ENCODE measurements around the gene ABCF2. TPM values are rescaled to one million over a fixed set of nuclear protein-coding genes. Genes with fewer than 3 reads are reported as not detected.

The ABCF2 gene
- total RNA-seq, 1 donor from 2014 or later = 35.8 TPM

DNA sequence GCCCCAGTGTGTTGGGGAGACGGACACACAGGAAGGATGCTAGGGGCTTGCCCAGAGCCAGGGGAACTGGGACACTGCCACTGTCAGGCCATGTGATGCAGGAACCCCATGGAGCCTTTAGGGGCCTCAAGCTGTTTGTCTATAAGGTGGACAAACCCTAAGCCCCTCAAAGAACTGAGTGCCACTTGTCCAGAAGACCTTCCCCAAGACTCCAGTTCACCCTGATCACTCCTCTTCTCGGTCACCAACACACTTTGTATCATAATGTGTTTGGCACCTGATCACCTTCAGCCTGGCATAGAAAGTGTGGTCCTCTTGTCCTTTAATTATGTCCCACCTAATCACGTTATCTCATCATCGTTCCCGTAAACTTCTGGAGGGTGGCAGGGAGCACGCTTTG is 17.4 kb downstream of the ABCF2 start:
- Mint-ChIP-seq H3K27ac (ENCODE audit: unreplicated experiment) (no peak overlapping the region), H3K4me3 (ENCODE audit: unreplicated experiment) (no peak overlapping the region), H3K36me3 (ENCODE audit: low read depth) (peaks cover 13% of the 10 kb centered on the region), H3K27me3 (ENCODE audit: low read depth) (peaks cover 16% of the 10 kb centered on the region), H3K9me3 (ENCODE audit: low read depth) (no peaks in the 10 kb centered on the region), H3K4me1 (ENCODE audit: low read depth) (no peaks in the 10 kb centered on the region)
- no peak for DNase-seq (ENCODE audit: low spot score)
- TF ChIP-seq, protein P1, sequence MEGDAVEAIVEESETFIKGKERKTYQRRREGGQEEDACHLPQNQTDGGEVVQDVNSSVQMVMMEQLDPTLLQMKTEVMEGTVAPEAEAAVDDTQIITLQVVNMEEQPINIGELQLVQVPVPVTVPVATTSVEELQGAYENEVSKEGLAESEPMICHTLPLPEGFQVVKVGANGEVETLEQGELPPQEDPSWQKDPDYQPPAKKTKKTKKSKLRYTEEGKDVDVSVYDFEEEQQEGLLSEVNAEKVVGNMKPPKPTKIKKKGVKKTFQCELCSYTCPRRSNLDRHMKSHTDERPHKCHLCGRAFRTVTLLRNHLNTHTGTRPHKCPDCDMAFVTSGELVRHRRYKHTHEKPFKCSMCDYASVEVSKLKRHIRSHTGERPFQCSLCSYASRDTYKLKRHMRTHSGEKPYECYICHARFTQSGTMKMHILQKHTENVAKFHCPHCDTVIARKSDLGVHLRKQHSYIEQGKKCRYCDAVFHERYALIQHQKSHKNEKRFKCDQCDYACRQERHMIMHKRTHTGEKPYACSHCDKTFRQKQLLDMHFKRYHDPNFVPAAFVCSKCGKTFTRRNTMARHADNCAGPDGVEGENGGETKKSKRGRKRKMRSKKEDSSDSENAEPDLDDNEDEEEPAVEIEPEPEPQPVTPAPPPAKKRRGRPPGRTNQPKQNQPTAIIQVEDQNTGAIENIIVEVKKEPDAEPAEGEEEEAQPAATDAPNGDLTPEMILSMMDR (IDR thresholded peaks at IDR 0.05) = no peak

DNA sequence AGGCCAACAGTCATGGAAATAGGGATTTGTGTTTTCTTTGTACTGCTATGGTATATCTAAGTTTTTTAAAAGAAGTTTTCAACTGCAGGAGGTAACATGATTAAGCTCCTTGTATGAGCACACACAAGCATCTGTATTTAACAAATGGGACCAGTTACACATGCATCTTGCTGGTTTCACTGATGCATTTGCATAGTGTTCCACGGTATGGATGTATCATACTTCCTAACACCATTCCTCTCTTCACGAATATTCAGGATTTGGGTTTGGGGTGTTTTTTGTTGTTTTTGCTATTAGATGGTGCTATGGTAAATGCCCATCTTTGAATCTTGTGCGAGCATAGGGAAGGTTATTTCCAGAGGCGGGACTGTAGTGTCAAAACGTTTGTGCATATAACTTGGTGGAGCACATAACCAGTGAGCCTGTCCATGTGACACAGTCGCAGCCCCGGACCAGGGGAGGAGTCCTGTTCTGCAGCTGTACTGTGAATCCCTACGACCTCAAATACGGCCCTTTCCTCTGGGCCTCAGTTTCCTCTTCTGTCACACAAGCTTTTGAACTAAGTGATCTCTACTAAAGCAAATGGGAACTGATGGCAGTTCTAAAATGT is 18.6 kb downstream of the ABCF2 start:
- H3K36me3 Mint-ChIP-seq (ENCODE audit: low read depth) = peaks cover 7% of the 10 kb centered on the region
- peaks cover 21% of the 10 kb centered on the region for H3K27me3 Mint-ChIP-seq (ENCODE audit: low read depth)
- H3K27ac Mint-ChIP-seq (ENCODE audit: unreplicated experiment) = no peak overlapping the region
- H3K4me3 Mint-ChIP-seq (ENCODE audit: unreplicated experiment) = no peak overlapping the region
- no peak for DNase-seq (ENCODE audit: low spot score)
- no peaks in the 10 kb centered on the region for H3K9me3 Mint-ChIP-seq (ENCODE audit: low read depth)
- no peaks in the 10 kb centered on the region for H3K4me1 Mint-ChIP-seq (ENCODE audit: low read depth)
- TF ChIP-seq, protein P1 (IDR thresholded peaks at IDR 0.05) = no peak

DNA sequence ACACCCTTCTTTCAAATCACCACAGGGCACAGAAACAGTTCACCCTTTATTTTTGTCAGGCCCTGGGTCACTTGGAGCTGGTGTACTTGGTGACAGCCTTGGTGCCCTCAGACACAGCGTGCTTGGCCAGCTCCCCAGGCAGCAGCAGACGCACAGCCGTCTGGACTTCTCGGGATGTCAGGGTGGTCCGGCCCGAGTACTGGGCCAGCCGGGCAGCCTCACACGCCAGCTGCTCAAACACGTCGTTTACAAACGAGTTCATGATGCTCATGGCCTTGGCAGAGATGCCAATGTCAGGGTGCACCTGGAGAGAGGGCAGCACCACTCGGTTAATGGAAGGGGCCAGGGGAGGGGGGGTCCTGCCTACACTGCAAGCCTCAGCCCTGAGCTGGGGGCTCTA is 19.2 kb downstream of the ABCF2 start:
- Mint-ChIP-seq H3K9me3 (ENCODE audit: low read depth) (no peaks in the 10 kb centered on the region), H3K36me3 (ENCODE audit: low read depth) (peaks cover 2% of the 10 kb centered on the region), H3K27ac (ENCODE audit: unreplicated experiment) (no peak overlapping the region), H3K4me3 (ENCODE audit: unreplicated experiment) (no peak overlapping the region), H3K27me3 (ENCODE audit: low read depth) (peaks cover 26% of the 10 kb centered on the region), H3K4me1 (ENCODE audit: low read depth) (no peaks in the 10 kb centered on the region)
- DNase-seq (ENCODE audit: low spot score) = no peak
- TF ChIP-seq, protein P1 (IDR thresholded peaks at IDR 0.05) = no peak

DNA sequence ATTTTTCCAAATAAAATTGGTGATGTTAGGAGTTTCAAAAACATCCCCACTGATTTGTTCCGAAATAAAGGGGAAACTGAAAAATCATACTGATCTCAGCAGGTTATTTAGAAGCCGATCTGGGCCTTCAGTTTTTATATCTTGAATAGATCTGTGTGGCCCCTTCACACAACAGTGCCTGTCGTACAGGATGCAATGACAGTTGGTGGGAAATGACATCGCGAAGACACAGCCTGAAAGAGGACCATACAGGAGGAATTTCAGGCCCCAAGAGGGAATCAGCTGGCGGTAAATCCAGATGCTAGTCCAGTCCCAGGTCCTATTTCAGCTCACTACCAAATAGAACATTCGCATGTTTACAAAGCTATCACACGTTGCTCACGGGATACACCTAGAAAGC is 19.7 kb downstream of the ABCF2 start:
- peaks cover 28% of the 10 kb centered on the region for H3K27me3 Mint-ChIP-seq (ENCODE audit: low read depth)
- H3K27ac Mint-ChIP-seq (ENCODE audit: unreplicated experiment) = no peak overlapping the region
- TF ChIP-seq, protein P1 (IDR thresholded peaks at IDR 0.05) = no peak
- DNase-seq (ENCODE audit: low spot score) = no peak
- H3K4me1 Mint-ChIP-seq (ENCODE audit: low read depth) = no peaks in the 10 kb centered on the region
- H3K4me3 Mint-ChIP-seq (ENCODE audit: unreplicated experiment) = no peak overlapping the region
- H3K9me3 Mint-ChIP-seq (ENCODE audit: low read depth) = no peaks in the 10 kb centered on the region
- H3K36me3 Mint-ChIP-seq (ENCODE audit: low read depth) = peaks cover 1% of the 10 kb centered on the region

DNA sequence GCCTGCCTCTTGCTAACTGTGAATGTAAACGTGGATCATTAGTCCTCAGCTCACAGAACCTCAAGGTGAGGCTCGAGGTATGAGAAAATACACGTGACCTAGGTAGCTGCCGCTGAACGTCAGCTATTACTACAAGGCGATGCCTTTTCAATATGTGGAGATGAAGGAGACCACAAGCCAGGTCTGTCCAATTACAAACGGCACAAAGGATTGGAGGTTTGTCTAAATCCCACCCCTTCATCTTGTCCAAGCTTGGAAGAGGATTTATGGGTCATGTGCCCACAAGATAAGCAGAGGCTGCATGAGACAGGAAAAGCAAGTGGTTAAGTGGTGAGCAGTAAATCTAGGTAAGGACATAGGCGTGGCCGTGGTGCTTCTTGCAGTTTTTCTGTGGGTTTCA is 20.1 kb downstream of the ABCF2 start:
- H3K9me3 Mint-ChIP-seq (ENCODE audit: low read depth) = no peaks in the 10 kb centered on the region
- no peak for DNase-seq (ENCODE audit: low spot score)
- H3K27me3 Mint-ChIP-seq (ENCODE audit: low read depth) = peaks cover 32% of the 10 kb centered on the region

More for the DNA sequence above, 20.1 kb downstream of the ABCF2 start:
- Mint-ChIP-seq H3K4me3 (ENCODE audit: unreplicated experiment) (no peak overlapping the region), H3K4me1 (ENCODE audit: low read depth) (no peaks in the 10 kb centered on the region), H3K27ac (ENCODE audit: unreplicated experiment) (no peak overlapping the region), H3K36me3 (ENCODE audit: low read depth) (peaks cover 1% of the 10 kb centered on the region)
- TF ChIP-seq, protein P1 (IDR thresholded peaks at IDR 0.05) = no peak

Data from chondrocyte (in vitro differentiated cells).